DND-41 (cell line): ENCODE results near the gene ZNF329.

Experiments
- EZH2 ChIP-seq: IDR thresholded peaks from 3 replicates; pipeline ENCODE4 v1.6.1; 2012; ENCODE audit warnings: borderline replicate concordance, low read depth, mild to moderate bottlenecking, moderate library complexity, low read length, inconsistent platforms; ENCODE audit not compliant: severe bottlenecking
- TF ChIP-seq, protein P1 (sequence below): IDR thresholded peaks from 2 replicates; pipeline ENCODE4 v1.5.1; 2012; ENCODE audit warnings: borderline replicate concordance, low read length, moderate library complexity, mild to moderate bottlenecking; ENCODE audit not compliant: poor library complexity, severe bottlenecking; ENCODE audit errors: extremely low read depth

DNA sequence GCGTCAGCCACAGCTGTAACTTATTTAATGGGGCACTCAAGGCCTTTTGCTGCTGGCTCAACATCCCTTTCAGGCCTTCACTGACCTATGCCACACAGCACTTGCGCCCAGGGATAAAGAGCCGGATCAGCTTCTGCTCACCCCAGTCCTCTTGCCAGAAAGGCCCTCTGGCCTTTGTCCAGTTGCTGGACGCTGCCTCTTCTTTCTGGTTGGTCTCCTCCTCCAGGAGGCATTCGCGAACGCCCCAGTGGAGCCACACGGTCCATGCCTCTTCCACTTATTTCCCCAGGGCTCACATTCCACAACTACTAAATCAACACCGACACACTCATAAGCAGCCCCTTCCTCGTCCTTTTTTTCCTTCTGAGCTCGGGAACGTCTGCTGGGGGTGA, 3.7 kb upstream of the ZNF329 start:
- TF ChIP-seq, protein P1, sequence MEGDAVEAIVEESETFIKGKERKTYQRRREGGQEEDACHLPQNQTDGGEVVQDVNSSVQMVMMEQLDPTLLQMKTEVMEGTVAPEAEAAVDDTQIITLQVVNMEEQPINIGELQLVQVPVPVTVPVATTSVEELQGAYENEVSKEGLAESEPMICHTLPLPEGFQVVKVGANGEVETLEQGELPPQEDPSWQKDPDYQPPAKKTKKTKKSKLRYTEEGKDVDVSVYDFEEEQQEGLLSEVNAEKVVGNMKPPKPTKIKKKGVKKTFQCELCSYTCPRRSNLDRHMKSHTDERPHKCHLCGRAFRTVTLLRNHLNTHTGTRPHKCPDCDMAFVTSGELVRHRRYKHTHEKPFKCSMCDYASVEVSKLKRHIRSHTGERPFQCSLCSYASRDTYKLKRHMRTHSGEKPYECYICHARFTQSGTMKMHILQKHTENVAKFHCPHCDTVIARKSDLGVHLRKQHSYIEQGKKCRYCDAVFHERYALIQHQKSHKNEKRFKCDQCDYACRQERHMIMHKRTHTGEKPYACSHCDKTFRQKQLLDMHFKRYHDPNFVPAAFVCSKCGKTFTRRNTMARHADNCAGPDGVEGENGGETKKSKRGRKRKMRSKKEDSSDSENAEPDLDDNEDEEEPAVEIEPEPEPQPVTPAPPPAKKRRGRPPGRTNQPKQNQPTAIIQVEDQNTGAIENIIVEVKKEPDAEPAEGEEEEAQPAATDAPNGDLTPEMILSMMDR: no peak
- TF ChIP-seq EZH2: no peak
